Activated CD8-positive, alpha-beta T cell treated with anti-CD3 and anti-CD28 coated beads for 36 hours (primary cell): ENCODE results near the gene NUDT14. TPM values are rescaled to one million over a fixed set of nuclear protein-coding genes. Genes with fewer than 3 reads are reported as not detected.
A peak's percentile ranks its signal among the peaks of the same experiment; 100 is the strongest.

Experiments
- ATAC-seq: fragments of 200-7000 bp; cut with Tn5 transposase; one replicate; pipeline ENCODE4 v1.10.0; 2021; ENCODE audit warnings: mild to moderate bottlenecking, moderate library complexity
- CTCF ChIA-PET: fragments of 350-600 bp; sonication (Branson Sonifier 250); formaldehyde crosslinking; loops from one replicate; lab custom pipeline; 2021; ENCODE audit warnings: antibody characterized with exemption; lab: Charles Lee
- POLR2A ChIA-PET: fragments of 350-600 bp; sonication (Branson Sonifier 250); formaldehyde crosslinking; loops from one replicate; lab custom pipeline; 2021; ENCODE audit warnings: antibody characterized with exemption; lab: Charles Lee
- DNase-seq: peaks from one replicate; pipeline ENCODE4 v3.0.0-alpha.2; 2020
- H3K27ac Mint-ChIP-seq: one replicate; pipeline ENCODE4 v1.8.0; 2021; ENCODE audit warnings: mild to moderate bottlenecking, mixed read lengths
- H3K27me3 Mint-ChIP-seq: one replicate; pipeline ENCODE4 v1.8.0; 2021; ENCODE audit warnings: mixed read lengths
- H3K36me3 Mint-ChIP-seq: one replicate; pipeline ENCODE4 v1.8.0; 2021; ENCODE audit warnings: low read depth, mixed read lengths
- H3K4me1 Mint-ChIP-seq: one replicate; pipeline ENCODE4 v1.8.0; 2021; ENCODE audit warnings: low read depth, mixed read lengths
- H3K4me3 Mint-ChIP-seq: one replicate; pipeline ENCODE4 v1.8.0; 2021; ENCODE audit warnings: mild to moderate bottlenecking, moderate library complexity, mixed read lengths
- H3K9me3 Mint-ChIP-seq: one replicate; pipeline ENCODE4 v1.8.0; 2021; ENCODE audit warnings: mixed read lengths
- intact Hi-C: fragments of 100-400 bp; cut with micrococcal nuclease; formaldehyde crosslinking; loops from one replicate; pipeline ENCODE4 v1.10.0; 2022
- total RNA-seq, 2 experiments: library from RNA; stranded (reverse); gene quantifications; one replicate each; pipeline ENCODE4 v1.2.3, GENCODE V29; 2021
- TF ChIP-seq, protein P1 (sequence below): fragments of 200-600 bp; IDR thresholded peaks from one replicate; pipeline ENCODE4 v1.8.0; 2022; ENCODE audit warnings: antibody characterized with exemption, mild to moderate bottlenecking

Gene NUDT14
- 1 to 10 TPM; 9.3 to 9.7 TPM for total RNA-seq

DNA sequence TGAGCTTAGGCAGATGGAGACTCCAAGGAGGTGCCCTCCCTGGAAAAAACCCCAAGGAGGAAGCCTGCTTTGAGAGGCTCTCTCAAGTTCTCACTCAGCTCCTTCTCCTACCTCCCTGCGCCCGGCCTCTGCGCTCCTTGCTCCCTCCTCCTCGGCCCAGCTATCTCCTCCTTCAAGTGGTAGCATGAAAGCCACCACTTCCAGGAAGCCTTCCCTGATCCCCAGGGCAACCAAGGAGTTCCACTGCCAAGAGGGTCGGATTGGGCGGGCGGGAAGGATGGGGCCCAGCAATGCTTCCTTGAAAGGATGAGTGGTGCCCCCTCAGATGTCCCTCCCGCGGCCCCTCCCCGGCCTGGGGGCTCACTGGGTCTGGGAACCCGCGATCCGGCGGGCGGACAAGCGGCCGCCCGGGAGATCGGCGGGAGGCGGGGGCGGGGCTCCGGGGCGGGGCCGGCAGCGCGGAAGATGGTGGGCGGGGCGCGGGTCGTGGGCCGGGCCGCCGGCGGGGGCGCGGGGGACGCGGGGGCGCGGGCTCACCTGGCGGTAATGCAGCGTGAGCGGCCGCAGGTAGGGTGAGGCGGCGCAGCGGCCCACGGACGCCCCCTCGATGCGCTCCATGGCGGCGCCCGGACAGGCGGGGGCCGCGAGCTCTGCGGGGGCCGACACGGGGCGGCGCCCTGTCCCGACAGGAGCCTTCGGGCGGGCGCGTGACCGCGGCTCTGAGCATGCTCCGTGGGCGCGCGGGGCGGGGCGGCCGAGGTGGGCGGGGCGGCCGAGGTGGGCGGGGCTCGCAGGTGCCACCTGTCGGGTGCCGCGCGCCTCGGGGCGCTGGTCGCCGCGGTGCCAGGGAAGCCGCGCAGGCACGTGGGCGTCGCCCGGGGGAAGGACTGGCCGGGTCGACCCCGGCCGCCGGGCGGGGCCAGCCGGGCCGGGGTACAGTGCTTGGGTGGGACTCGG, at the start of gene NUDT14:
Gene NUDT14 (minus strand): TSS at position 721 of the 957 bp plus-strand sequence. CDS start 103 bp downstream, at position 618.
- no peak within 1 kb of the TSS for H3K27ac Mint-ChIP-seq
- peak within 1 kb of the TSS; percentile 70 for H3K4me3 Mint-ChIP-seq
- POLR2A ChIA-PET: interaction anchor here (0.7 to 1.7 kb wide), 3 partner anchors 11 to 87 kb away, joined by 3 to 7 read pairs (median 3); no protein-coding TSS in a partner anchor
- H3K36me3 Mint-ChIP-seq: no peaks in the 10 kb centered on the region
- intact Hi-C loops: no loop called here
- DNase-seq: peak; percentile 86
- ATAC-seq: peak; percentile 89
- H3K9me3 Mint-ChIP-seq: no peaks in the 10 kb centered on the region
- H3K27me3 Mint-ChIP-seq: no peaks in the 10 kb centered on the region
- CTCF ChIA-PET: interaction anchor here (0.7 to 2.2 kb wide), 7 partner anchors 11 to 171 kb away, joined by 3 to 17 read pairs (median 6); partner anchors contain the start of gene JAG2
- peaks cover 7% of the 10 kb centered on the region for H3K4me1 Mint-ChIP-seq
- TF ChIP-seq, protein P1, sequence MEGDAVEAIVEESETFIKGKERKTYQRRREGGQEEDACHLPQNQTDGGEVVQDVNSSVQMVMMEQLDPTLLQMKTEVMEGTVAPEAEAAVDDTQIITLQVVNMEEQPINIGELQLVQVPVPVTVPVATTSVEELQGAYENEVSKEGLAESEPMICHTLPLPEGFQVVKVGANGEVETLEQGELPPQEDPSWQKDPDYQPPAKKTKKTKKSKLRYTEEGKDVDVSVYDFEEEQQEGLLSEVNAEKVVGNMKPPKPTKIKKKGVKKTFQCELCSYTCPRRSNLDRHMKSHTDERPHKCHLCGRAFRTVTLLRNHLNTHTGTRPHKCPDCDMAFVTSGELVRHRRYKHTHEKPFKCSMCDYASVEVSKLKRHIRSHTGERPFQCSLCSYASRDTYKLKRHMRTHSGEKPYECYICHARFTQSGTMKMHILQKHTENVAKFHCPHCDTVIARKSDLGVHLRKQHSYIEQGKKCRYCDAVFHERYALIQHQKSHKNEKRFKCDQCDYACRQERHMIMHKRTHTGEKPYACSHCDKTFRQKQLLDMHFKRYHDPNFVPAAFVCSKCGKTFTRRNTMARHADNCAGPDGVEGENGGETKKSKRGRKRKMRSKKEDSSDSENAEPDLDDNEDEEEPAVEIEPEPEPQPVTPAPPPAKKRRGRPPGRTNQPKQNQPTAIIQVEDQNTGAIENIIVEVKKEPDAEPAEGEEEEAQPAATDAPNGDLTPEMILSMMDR: no peak

- TF ChIP-seq, protein P1: no peak
- DNase-seq: no peak
- Mint-ChIP-seq H3K27ac (no peak overlapping the region), H3K36me3 (peaks cover 3% of the 10 kb centered on the region), H3K27me3 (no peaks in the 10 kb centered on the region), H3K4me3 (no peak overlapping the region), H3K4me1 (no peaks in the 10 kb centered on the region), H3K9me3 (no peaks in the 10 kb centered on the region)
- ATAC-seq: no peak
- intact Hi-C loops: no loop called here
- ChIA-PET CTCF (no interaction called here), POLR2A (no interaction called here)
Observed at GRCh38 chr14:105229099-105229655, 48.1 kb upstream of the NUDT14 start.

GRCh38 chr14:105228562-105228961, 47.5 kb upstream of the NUDT14 start:
- Mint-ChIP-seq H3K27ac (no peak overlapping the region), H3K36me3 (peaks cover 3% of the 10 kb centered on the region), H3K9me3 (no peaks in the 10 kb centered on the region), H3K4me3 (no peak overlapping the region), H3K27me3 (no peaks in the 10 kb centered on the region), H3K4me1 (no peaks in the 10 kb centered on the region)
- CTCF ChIA-PET: no interaction called here
- no peak for DNase-seq
- POLR2A ChIA-PET: no interaction called here
- no peak for ATAC-seq
- TF ChIP-seq, protein P1: no peak
- intact Hi-C loops: no loop called here

DNA sequence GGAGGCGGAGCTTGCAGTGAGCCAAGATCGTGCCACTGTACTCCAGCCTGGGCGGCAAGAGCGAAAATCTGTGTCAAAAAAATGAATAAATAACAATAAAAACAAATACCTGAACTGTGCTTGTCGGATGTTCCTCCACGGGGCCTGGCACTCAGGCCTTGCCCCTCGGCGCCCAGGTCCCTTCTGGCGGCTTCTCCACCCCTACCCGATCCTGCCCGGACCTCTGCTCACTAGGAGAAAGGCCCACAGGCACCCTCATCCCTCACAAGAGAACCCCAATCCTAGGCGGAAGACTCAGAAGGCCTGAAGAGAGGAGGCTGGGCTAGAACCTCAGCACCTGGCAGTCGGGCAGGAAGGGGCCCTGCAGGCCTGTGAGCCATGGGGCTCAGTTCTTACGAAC, 46.2 kb upstream of the NUDT14 start:
- intact Hi-C loops: no loop called here
- H3K9me3 Mint-ChIP-seq: no peaks in the 10 kb centered on the region
- ChIA-PET CTCF (interaction anchor here (1.2 kb wide), 1 partner anchor 20 kb away, joined by 3 read pairs; the partner anchor contains the start of gene BTBD6), POLR2A (no interaction called here)
- H3K4me3 Mint-ChIP-seq: no peak overlapping the region
- no peaks in the 10 kb centered on the region for H3K4me1 Mint-ChIP-seq
- no peak for ATAC-seq
- no peak for DNase-seq
- no peak overlapping the region for H3K27ac Mint-ChIP-seq
- TF ChIP-seq, protein P1: no peak
- peaks cover 3% of the 10 kb centered on the region for H3K36me3 Mint-ChIP-seq
- no peaks in the 10 kb centered on the region for H3K27me3 Mint-ChIP-seq
